Hepatocyte (in vitro differentiated cells): ENCODE measurements around the gene PRELP.

Experiments
- CTCF ChIP-seq: fragments of 200-600 bp; sonication (generic); IDR thresholded peaks from 2 replicates; pipeline ENCODE4 v1.5.1; 2016; ENCODE audit warnings: antibody characterized with exemption, mild to moderate bottlenecking; ENCODE audit not compliant: poor library complexity
- EZH2 ChIP-seq: fragments of 200-600 bp; sonication (generic); IDR thresholded peaks from 2 replicates; pipeline ENCODE4 v1.6.1; 2016; ENCODE audit warnings: antibody characterized with exemption, mild to moderate bottlenecking, borderline replicate concordance
- EZH2phosphoT487 ChIP-seq: fragments of 200-600 bp; sonication (generic); IDR thresholded peaks from one replicate; pipeline ENCODE4 v1.6.1; 2018; ENCODE audit warnings: antibody characterized with exemption, mild to moderate bottlenecking, low read depth, moderate library complexity; ENCODE audit not compliant: unreplicated experiment, severe bottlenecking

- TF ChIP-seq CTCF (no peak), EZH2 (no peak), EZH2phosphoT487 (no peak)
Measured at GRCh38 chr1:203539831-203540546, 64.4 kb downstream of the PRELP start.
